Prostate gland (tissue), 2 donors: ENCODE measurements around the gene SLC38A6.

Experiments
- CTCF ChIP-seq, 4 experiments: fragments of 200-600 bp in 2 of 4; fragments of 450-650 bp in 2 of 4; sonication (generic) in 2 of 4; IDR thresholded peaks; 1 replicate in 3 of 4; 2 replicates in 1 of 4; pipeline ENCODE4 v1.5.1; 2016 to 2019; ENCODE audit warnings: antibody characterized with exemption in 4 of 4, mild to moderate bottlenecking in 2 of 4, moderate library complexity in 2 of 4
- POLR2A ChIP-seq: fragments of 450-650 bp; IDR thresholded peaks from one replicate; pipeline ENCODE4 v1.6.1; 2016; ENCODE audit warnings: antibody characterized with exemption, mild to moderate bottlenecking
- POLR2AphosphoS5 ChIP-seq: sonication (generic); formaldehyde crosslinking; IDR thresholded peaks from one replicate; pipeline ENCODE4 v1.6.1; 2017; ENCODE audit warnings: antibody characterized with exemption

- TF ChIP-seq POLR2A (no peak), CTCF (IDR thresholded peaks at IDR 0.05) (peak; percentile 64 to 85 (median 84)), POLR2AphosphoS5 (peak; percentile 74)
These were observed 44.5 kb downstream of the SLC38A6 start for GRCh38 chr14:61025251-61026223.
